ENCODE data around the gene SKP2. TPM values are rescaled to one million over a fixed set of nuclear protein-coding genes. Genes with fewer than 3 reads are reported as not detected.

The SKP2 gene
- total RNA-seq, 1 donor from 2014 or later: 31.4 TPM

- H3K27ac Mint-ChIP-seq (ENCODE audit: unreplicated experiment): no peak overlapping the region
- H2AFZ ChIP-seq (ENCODE audit: low read depth, low read length): no peak overlapping the region
These were observed 5.5 kb upstream of the SKP2 start for GRCh38 chr5:36146390-36146789.

GRCh38 chr5:36147681-36148080, 4.2 kb upstream of the SKP2 start:
- H3K9ac ChIP-seq (ENCODE audit: low read length): no peak overlapping the region
- FAIRE-seq: no peak
- no peaks in the 10 kb centered on the region for H3K9me3 Mint-ChIP-seq (ENCODE audit: unreplicated experiment)
- H3K36me3 ChIP-seq (ENCODE audit: insufficient read depth, low read length): no peaks in the 10 kb centered on the region
- no peak overlapping the region for H3K4me3 ChIP-seq (ENCODE audit: insufficient read depth, low read depth, low read length)
- H3K27me3 Mint-ChIP-seq (ENCODE audit: low read depth, unreplicated experiment): no peaks in the 10 kb centered on the region
- no peak overlapping the region for H3K27ac ChIP-seq (ENCODE audit: low read depth, low read length)
- no peaks in the 10 kb centered on the region for H3K36me3 Mint-ChIP-seq (ENCODE audit: low read depth, unreplicated experiment)
- no peak for DNase-seq (ENCODE audit: low read depth)
- H3K4me1 ChIP-seq (ENCODE audit: insufficient read depth, low read length): peaks cover 6% of the 10 kb centered on the region
- H2AFZ ChIP-seq (ENCODE audit: low read depth, low read length): no peak overlapping the region
- H3K9me3 ChIP-seq (ENCODE audit: insufficient read depth, low read depth, low read length): no peaks in the 10 kb centered on the region
- H3K4me3 Mint-ChIP-seq (ENCODE audit: unreplicated experiment): no peak overlapping the region
- no peaks in the 10 kb centered on the region for H3K27me3 ChIP-seq (ENCODE audit: insufficient read depth, low read length)
- no peaks in the 10 kb centered on the region for H4K20me1 ChIP-seq (ENCODE audit: insufficient read depth, low read length)
- peaks cover 15% of the 10 kb centered on the region for H3K79me2 ChIP-seq (ENCODE audit: insufficient read depth, low read length)
- TF ChIP-seq CTCF (IDR thresholded peaks at IDR 0.05; ENCODE audit: insufficient read depth, low read depth, low read length) (no peak), EZH2 (IDR thresholded peaks at IDR 0.05; ENCODE audit: insufficient read depth, low read length) (no peak)
- H3K4me1 Mint-ChIP-seq (ENCODE audit: low read depth, unreplicated experiment): peaks cover 4% of the 10 kb centered on the region
- no peak overlapping the region for H3K4me2 ChIP-seq (ENCODE audit: low read length)
- no peak overlapping the region for H3K27ac Mint-ChIP-seq (ENCODE audit: unreplicated experiment)

More at GRCh38 chr5:36146390-36146789, 5.5 kb upstream of the SKP2 start:
- Mint-ChIP-seq H3K4me3 (ENCODE audit: unreplicated experiment) (no peak overlapping the region), H3K4me1 (ENCODE audit: low read depth, unreplicated experiment) (peaks cover 4% of the 10 kb centered on the region), H3K36me3 (ENCODE audit: low read depth, unreplicated experiment) (no peaks in the 10 kb centered on the region), H3K27me3 (ENCODE audit: low read depth, unreplicated experiment) (no peaks in the 10 kb centered on the region), H3K9me3 (ENCODE audit: unreplicated experiment) (no peaks in the 10 kb centered on the region)
- Histone ChIP-seq H3K27me3 (ENCODE audit: insufficient read depth, low read length) (no peaks in the 10 kb centered on the region), H3K4me2 (ENCODE audit: low read length) (no peak overlapping the region), H3K4me1 (ENCODE audit: insufficient read depth, low read length) (peaks cover 5% of the 10 kb centered on the region), H3K9ac (ENCODE audit: low read length) (no peak overlapping the region), H3K4me3 (ENCODE audit: insufficient read depth, low read depth, low read length) (no peak overlapping the region), H3K9me3 (ENCODE audit: insufficient read depth, low read depth, low read length) (no peaks in the 10 kb centered on the region), H3K36me3 (ENCODE audit: insufficient read depth, low read length) (peaks cover 2% of the 10 kb centered on the region), H4K20me1 (ENCODE audit: insufficient read depth, low read length) (no peaks in the 10 kb centered on the region), H3K79me2 (ENCODE audit: insufficient read depth, low read length) (peaks cover 8% of the 10 kb centered on the region), H3K27ac (ENCODE audit: low read depth, low read length) (no peak overlapping the region)
- FAIRE-seq (no peak), DNase-seq (ENCODE audit: low read depth) (no peak)
- TF ChIP-seq EZH2 (IDR thresholded peaks at IDR 0.05; ENCODE audit: insufficient read depth, low read length) (no peak), CTCF (IDR thresholded peaks at IDR 0.05; ENCODE audit: insufficient read depth, low read depth, low read length) (no peak)

- Histone ChIP-seq H3K4me3 (ENCODE audit: insufficient read depth, low read depth, low read length) (peak overlapping the region; percentile 88), H2AFZ (ENCODE audit: low read depth, low read length) (peak overlapping the region; percentile 92), H3K4me2 (ENCODE audit: low read length) (peak overlapping the region; percentile 88), H3K9me3 (ENCODE audit: insufficient read depth, low read depth, low read length) (no peaks in the 10 kb centered on the region), H3K4me1 (ENCODE audit: insufficient read depth, low read length) (peaks cover 17% of the 10 kb centered on the region), H3K27ac (ENCODE audit: low read depth, low read length) (peak overlapping the region; percentile 6), H4K20me1 (ENCODE audit: insufficient read depth, low read length) (no peaks in the 10 kb centered on the region), H3K36me3 (ENCODE audit: insufficient read depth, low read length) (no peaks in the 10 kb centered on the region), H3K27me3 (ENCODE audit: insufficient read depth, low read length) (no peaks in the 10 kb centered on the region), H3K9ac (ENCODE audit: low read length) (peak overlapping the region; percentile 87), H3K79me2 (ENCODE audit: insufficient read depth, low read length) (peaks cover 39% of the 10 kb centered on the region)
- Mint-ChIP-seq H3K36me3 (ENCODE audit: low read depth, unreplicated experiment) (peaks cover 4% of the 10 kb centered on the region), H3K4me1 (ENCODE audit: low read depth, unreplicated experiment) (peaks cover 15% of the 10 kb centered on the region), H3K4me3 (ENCODE audit: unreplicated experiment) (peak overlapping the region; percentile 94), H3K9me3 (ENCODE audit: unreplicated experiment) (peaks cover 2% of the 10 kb centered on the region), H3K27ac (ENCODE audit: unreplicated experiment) (peak overlapping the region; percentile 48), H3K27me3 (ENCODE audit: low read depth, unreplicated experiment) (no peaks in the 10 kb centered on the region)
- TF ChIP-seq CTCF (IDR thresholded peaks at IDR 0.05; ENCODE audit: insufficient read depth, low read depth, low read length) (no peak), EZH2 (IDR thresholded peaks at IDR 0.05; ENCODE audit: insufficient read depth, low read length) (no peak)
- FAIRE-seq (no peak), DNase-seq (ENCODE audit: low read depth) (peak; percentile 30)
These were observed 1.1 kb upstream of the SKP2 start for GRCh38 chr5:36150676-36151433.

Data from astrocyte (in vitro differentiated cells and primary cell).